ENCODE data around the gene LRRC8C.
A peak's percentile ranks its signal among the peaks of the same experiment; 100 is the strongest.

The LRRC8C gene

GRCh38 chr1:89705901-89706699 is 73.2 kb downstream of the LRRC8C start:
- DNase-seq: no peak

GRCh38 chr1:89706700-89707012 is 73.7 kb downstream of the LRRC8C start:
- peak; percentile 64 to 94 (median 77) for DNase-seq

GRCh38 chr1:89708751-89709375 is 75.9 kb downstream of the LRRC8C start:
- no peak for DNase-seq

GRCh38 chr1:89710498-89711139 is 77.7 kb downstream of the LRRC8C start:
- no peak for DNase-seq

GRCh38 chr1:89711140-89711778 is 78.3 kb downstream of the LRRC8C start:
- DNase-seq: no peak

GRCh38 chr1:89712420-89712819 is 79.5 kb downstream of the LRRC8C start:
- no peak for DNase-seq

- DNase-seq: no peak
Measured at GRCh38 chr1:89715677-89716076, 82.8 kb downstream of the LRRC8C start.

GRCh38 chr1:89719502-89720306 is 86.8 kb downstream of the LRRC8C start:
- peak in 2 of 4 experiments; percentile 43 to 45 for DNase-seq

GRCh38 chr1:89720839-89721238 is 87.9 kb downstream of the LRRC8C start:
- no peak for DNase-seq

GRCh38 chr1:89721351-89721750 is 88.4 kb downstream of the LRRC8C start:
- peak; percentile 19 to 66 (median 46) for DNase-seq

- DNase-seq: no peak
Measured at GRCh38 chr1:89723144-89723543, 90.2 kb downstream of the LRRC8C start.

GRCh38 chr1:89723863-89724262 is 90.9 kb downstream of the LRRC8C start:
- DNase-seq: peak in 3 of 4 experiments; percentile 38 to 47 (median 47)

GRCh38 chr1:89724369-89725010 is 91.6 kb downstream of the LRRC8C start:
- peak; percentile 64 to 78 (median 72) for DNase-seq

GRCh38 chr1:89725011-89725370 is 92.1 kb downstream of the LRRC8C start:
- DNase-seq: no peak

- peak in 3 of 4 experiments; percentile 33 to 39 (median 33) for DNase-seq
Measured at GRCh38 chr1:89725631-89726030, 92.7 kb downstream of the LRRC8C start.

- no peak for DNase-seq
Measured at GRCh38 chr1:89727517-89728312, 94.8 kb downstream of the LRRC8C start.

GRCh38 chr1:89728381-89728780 is 95.5 kb downstream of the LRRC8C start:
- no peak for DNase-seq

- no peak for DNase-seq
Measured at GRCh38 chr1:89732206-89732605, 99.3 kb downstream of the LRRC8C start.

- DNase-seq: no peak
Measured at GRCh38 chr1:89732643-89733222, 99.8 kb downstream of the LRRC8C start.

- DNase-seq: no peak
Measured at GRCh38 chr1:89733748-89734147, 100.8 kb downstream of the LRRC8C start.

- no peak for DNase-seq
Measured at GRCh38 chr1:89734442-89734841, 101.5 kb downstream of the LRRC8C start.
